Neural cell (in vitro differentiated cells): ENCODE data around the gene PMF1.

ENCODE experiments used
- EZH2 ChIP-seq: fragments of 200-600, 300-800 bp; shearing (Covaris generic), sonication (generic); IDR thresholded peaks from 2 replicates; pipeline ENCODE4 v1.6.1; 2014; ENCODE audit warnings: antibody characterized with exemption, low read length, borderline replicate concordance, mild to moderate bottlenecking; ENCODE audit not compliant: insufficient read depth, poor library complexity, severe bottlenecking
- TF ChIP-seq, protein P1 (sequence below): fragments of 450-650 bp; IDR thresholded peaks from 2 replicates; pipeline ENCODE4 v1.5.1; 2014; ENCODE audit warnings: antibody characterized with exemption, mild to moderate bottlenecking, moderate library complexity; ENCODE audit not compliant: poor library complexity, severe bottlenecking

DNA sequence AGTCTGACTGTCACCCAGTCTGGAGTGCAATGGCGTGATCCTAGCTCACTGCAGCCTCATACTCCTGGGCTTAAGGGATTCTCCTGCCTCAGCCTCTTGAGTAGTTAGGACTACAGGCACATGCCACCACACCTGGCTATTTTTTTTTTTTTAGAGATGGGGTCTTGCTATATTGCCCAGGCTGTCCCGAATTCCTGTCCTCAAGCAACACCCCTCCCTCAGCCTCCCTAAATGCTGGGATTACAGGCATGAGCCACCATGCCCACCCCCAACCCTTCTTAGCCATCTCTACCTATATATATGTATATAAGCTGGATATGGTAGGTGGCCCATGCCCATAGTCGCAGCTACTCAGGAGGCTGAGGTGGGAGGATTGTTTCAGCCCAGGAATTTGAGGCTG lies 32.3 kb upstream of the PMF1 start:
- no peak for TF ChIP-seq EZH2
- TF ChIP-seq, protein P1, sequence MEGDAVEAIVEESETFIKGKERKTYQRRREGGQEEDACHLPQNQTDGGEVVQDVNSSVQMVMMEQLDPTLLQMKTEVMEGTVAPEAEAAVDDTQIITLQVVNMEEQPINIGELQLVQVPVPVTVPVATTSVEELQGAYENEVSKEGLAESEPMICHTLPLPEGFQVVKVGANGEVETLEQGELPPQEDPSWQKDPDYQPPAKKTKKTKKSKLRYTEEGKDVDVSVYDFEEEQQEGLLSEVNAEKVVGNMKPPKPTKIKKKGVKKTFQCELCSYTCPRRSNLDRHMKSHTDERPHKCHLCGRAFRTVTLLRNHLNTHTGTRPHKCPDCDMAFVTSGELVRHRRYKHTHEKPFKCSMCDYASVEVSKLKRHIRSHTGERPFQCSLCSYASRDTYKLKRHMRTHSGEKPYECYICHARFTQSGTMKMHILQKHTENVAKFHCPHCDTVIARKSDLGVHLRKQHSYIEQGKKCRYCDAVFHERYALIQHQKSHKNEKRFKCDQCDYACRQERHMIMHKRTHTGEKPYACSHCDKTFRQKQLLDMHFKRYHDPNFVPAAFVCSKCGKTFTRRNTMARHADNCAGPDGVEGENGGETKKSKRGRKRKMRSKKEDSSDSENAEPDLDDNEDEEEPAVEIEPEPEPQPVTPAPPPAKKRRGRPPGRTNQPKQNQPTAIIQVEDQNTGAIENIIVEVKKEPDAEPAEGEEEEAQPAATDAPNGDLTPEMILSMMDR: no peak
